Hepatocyte (in vitro differentiated cells): ENCODE results near the gene MAP7. TPM values are rescaled to one million over a fixed set of nuclear protein-coding genes. Genes with fewer than 3 reads are reported as not detected.
A peak's percentile ranks its signal among the peaks of the same experiment; 100 is the strongest.

ENCODE experiments used
- DNase-seq: peaks from one replicate; pipeline ENCODE4 v3.0.0-alpha.2; 2016; ENCODE audit warnings: low spot score
- H2AFZ ChIP-seq: fragments of 200-600 bp; sonication (generic); 2 replicates; pipeline ENCODE4 v1.6.0; 2016; ENCODE audit warnings: antibody characterized with exemption, mild to moderate bottlenecking
- H3K27ac ChIP-seq: fragments of 200-600 bp; sonication (generic); 2 replicates; pipeline ENCODE4 v1.5.1; 2016; ENCODE audit warnings: mild to moderate bottlenecking
- H3K27me3 ChIP-seq: fragments of 200-600 bp; sonication (generic); 2 replicates; pipeline ENCODE4 v1.6.1; 2016
- H3K36me3 ChIP-seq: fragments of 200-600 bp; sonication (generic); replicated peaks from 2 replicates; pipeline ENCODE4 v1.5.1; 2016; ENCODE audit warnings: low read depth; ENCODE audit not compliant: insufficient read depth
- H3K4me1 ChIP-seq: fragments of 200-600 bp; sonication (generic); 2 replicates; pipeline ENCODE4 v1.5.1; 2016; ENCODE audit warnings: mild to moderate bottlenecking, moderate library complexity; ENCODE audit not compliant: insufficient read depth
- H3K4me2 ChIP-seq: fragments of 200-600 bp; sonication (generic); 2 replicates; pipeline ENCODE4 v1.6.0; 2016
- H3K4me3 ChIP-seq: fragments of 200-600 bp; sonication (generic); 2 replicates; pipeline ENCODE4 v1.5.1; 2016; ENCODE audit warnings: mild to moderate bottlenecking
- H3K79me2 ChIP-seq: fragments of 200-600 bp; sonication (generic); 2 replicates; pipeline ENCODE4 v1.6.0; 2017; ENCODE audit warnings: mild to moderate bottlenecking
- H3K9me2 ChIP-seq: fragments of 200-600 bp; sonication (generic); replicated peaks from 2 replicates; pipeline ENCODE4 v1.6.0; 2017; ENCODE audit warnings: mild to moderate bottlenecking; ENCODE audit not compliant: insufficient read depth
- H3K9me3 ChIP-seq: fragments of 200-600 bp; sonication (generic); 2 replicates; pipeline ENCODE4 v1.5.1; 2016; ENCODE audit warnings: low read depth, mild to moderate bottlenecking
- H4K20me1 ChIP-seq: fragments of 200-600 bp; sonication (generic); 2 replicates; pipeline ENCODE4 v1.6.0; 2016; ENCODE audit warnings: mild to moderate bottlenecking; ENCODE audit not compliant: insufficient read depth, poor library complexity, severe bottlenecking
- EZH2 ChIP-seq: fragments of 200-600 bp; sonication (generic); IDR thresholded peaks from 2 replicates; pipeline ENCODE4 v1.6.1; 2016; ENCODE audit warnings: antibody characterized with exemption, mild to moderate bottlenecking, borderline replicate concordance
- EZH2phosphoT487 ChIP-seq: fragments of 200-600 bp; sonication (generic); IDR thresholded peaks from one replicate; pipeline ENCODE4 v1.6.1; 2018; ENCODE audit warnings: antibody characterized with exemption, mild to moderate bottlenecking, low read depth, moderate library complexity; ENCODE audit not compliant: unreplicated experiment, severe bottlenecking
- WGBS: methylation state at CpG from one replicate; pipeline ENCODE4 v1.1.6; 2016; ENCODE audit warnings: low lambda C conversion rate; ENCODE audit errors: missing lambda C conversion rate; 5-methylcytosine and 5-hydroxymethylcytosine counted together
- polyA plus RNA-seq: library from polyadenylated mRNA; unstranded; fragments of >200 nt; fragmentation: Nextera tagmentation; extraction: Ambion mirVana; gene quantifications from 2 replicates; pipeline ENCODE4 v1.2.1, GENCODE V29; 2016
- total RNA-seq: library from RNA; depleted of rRNA; stranded (reverse); fragments of >200 nt; gene quantifications from 2 replicates; pipeline ENCODE4 v1.2.3, GENCODE V29; 2014
- TF ChIP-seq, protein P1 (sequence below): fragments of 200-600 bp; sonication (generic); IDR thresholded peaks from 2 replicates; pipeline ENCODE4 v1.5.1; 2016; ENCODE audit warnings: antibody characterized with exemption, mild to moderate bottlenecking; ENCODE audit not compliant: poor library complexity

The MAP7 gene
- total and polyA plus RNA-seq, 2 experiments from 2014 or later, result 13.4 to 22.9 TPM

DNA sequence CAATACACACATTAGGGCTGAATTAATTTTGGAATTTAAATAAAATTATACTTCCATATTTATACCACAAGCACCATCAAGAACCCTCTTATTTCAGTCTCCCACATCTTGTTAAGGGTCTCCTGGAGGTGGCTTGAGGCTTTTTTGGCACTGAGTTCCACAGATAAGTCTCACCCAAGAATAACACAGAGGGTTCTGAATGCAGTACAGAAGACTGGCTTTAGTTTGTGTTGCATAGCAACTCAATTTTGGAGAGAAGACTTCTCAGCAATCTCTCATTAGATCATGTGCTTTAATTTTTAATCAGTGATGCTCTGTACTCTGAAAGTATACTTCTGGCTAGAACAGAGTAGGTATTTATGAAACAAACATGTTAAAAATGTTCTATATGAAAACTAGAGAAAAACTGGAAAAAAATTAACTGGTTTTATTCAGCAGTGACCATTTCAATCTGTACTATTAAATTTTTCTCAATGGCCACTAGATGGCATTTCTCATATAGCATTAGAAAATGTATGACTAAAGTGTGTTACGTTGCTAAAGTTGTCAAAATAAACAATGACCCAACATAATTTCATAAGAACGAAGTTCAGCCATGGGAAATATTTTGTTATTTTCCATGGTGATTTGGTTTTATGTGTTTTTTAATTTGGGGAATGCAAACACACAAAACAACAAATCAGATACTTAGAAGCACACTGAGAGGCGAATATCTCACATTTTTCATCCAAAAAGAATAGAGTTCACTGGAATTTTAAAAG, 32.7 kb upstream of the MAP7 start:
- H2AFZ ChIP-seq, result no peak overlapping the region
- H3K9me2 ChIP-seq, result no peaks in the 10 kb centered on the region
- H3K27ac ChIP-seq, result no peak overlapping the region
- no peaks in the 10 kb centered on the region for H3K4me1 ChIP-seq
- H3K9me3 ChIP-seq, result no peaks in the 10 kb centered on the region
- H3K4me2 ChIP-seq, result no peak overlapping the region
- H3K79me2 ChIP-seq, result no peaks in the 10 kb centered on the region
- no peaks in the 10 kb centered on the region for H3K36me3 ChIP-seq
- no peak overlapping the region for H3K4me3 ChIP-seq
- no peak for TF ChIP-seq EZH2phosphoT487
- TF ChIP-seq, protein P1, sequence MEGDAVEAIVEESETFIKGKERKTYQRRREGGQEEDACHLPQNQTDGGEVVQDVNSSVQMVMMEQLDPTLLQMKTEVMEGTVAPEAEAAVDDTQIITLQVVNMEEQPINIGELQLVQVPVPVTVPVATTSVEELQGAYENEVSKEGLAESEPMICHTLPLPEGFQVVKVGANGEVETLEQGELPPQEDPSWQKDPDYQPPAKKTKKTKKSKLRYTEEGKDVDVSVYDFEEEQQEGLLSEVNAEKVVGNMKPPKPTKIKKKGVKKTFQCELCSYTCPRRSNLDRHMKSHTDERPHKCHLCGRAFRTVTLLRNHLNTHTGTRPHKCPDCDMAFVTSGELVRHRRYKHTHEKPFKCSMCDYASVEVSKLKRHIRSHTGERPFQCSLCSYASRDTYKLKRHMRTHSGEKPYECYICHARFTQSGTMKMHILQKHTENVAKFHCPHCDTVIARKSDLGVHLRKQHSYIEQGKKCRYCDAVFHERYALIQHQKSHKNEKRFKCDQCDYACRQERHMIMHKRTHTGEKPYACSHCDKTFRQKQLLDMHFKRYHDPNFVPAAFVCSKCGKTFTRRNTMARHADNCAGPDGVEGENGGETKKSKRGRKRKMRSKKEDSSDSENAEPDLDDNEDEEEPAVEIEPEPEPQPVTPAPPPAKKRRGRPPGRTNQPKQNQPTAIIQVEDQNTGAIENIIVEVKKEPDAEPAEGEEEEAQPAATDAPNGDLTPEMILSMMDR, result peak; percentile 64
- peak; percentile 51 for DNase-seq
- no peaks in the 10 kb centered on the region for H4K20me1 ChIP-seq
- H3K27me3 ChIP-seq, result no peaks in the 10 kb centered on the region
- 44% methylated on average over 3 of the region's 3 CpGs for WGBS

GRCh38 chr6:136579800-136580199, 29.6 kb upstream of the MAP7 start:
- TF ChIP-seq EZH2, result no peak
- no peak for TF ChIP-seq EZH2phosphoT487
- TF ChIP-seq, protein P1, result no peak
- H3K4me3 ChIP-seq, result no peak overlapping the region
- no peak overlapping the region for H3K4me2 ChIP-seq
- no peaks in the 10 kb centered on the region for H3K27me3 ChIP-seq
- H3K9me2 ChIP-seq, result no peaks in the 10 kb centered on the region
- no peaks in the 10 kb centered on the region for H3K36me3 ChIP-seq
- no peaks in the 10 kb centered on the region for H4K20me1 ChIP-seq
- no peak overlapping the region for H2AFZ ChIP-seq
- H3K27ac ChIP-seq, result no peak overlapping the region
- H3K9me3 ChIP-seq, result no peaks in the 10 kb centered on the region
- H3K4me1 ChIP-seq, result no peaks in the 10 kb centered on the region
- H3K79me2 ChIP-seq, result no peaks in the 10 kb centered on the region
- whole genome bisulfite sequencing, result 95% methylated on average over 2 of the region's 2 CpGs
- no peak for DNase-seq

DNA sequence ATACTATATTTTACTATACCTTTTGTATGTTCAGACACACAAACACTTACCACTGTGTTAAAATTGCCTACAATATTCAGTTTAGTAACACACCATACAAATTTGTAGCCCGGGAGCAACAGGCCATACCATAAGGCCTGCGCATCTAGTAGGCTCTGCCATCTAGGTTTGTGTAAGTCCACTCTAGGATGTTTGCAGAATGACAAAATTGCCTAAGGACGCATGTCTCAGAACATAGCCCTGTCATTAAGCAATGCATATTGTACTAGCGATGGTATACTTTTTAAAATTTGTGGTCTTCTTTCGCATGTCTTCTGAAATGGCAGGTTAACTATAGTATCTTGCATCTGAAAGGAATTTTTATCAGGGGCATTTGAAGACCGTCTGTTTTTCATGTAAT, 26.6 kb upstream of the MAP7 start:
- Histone ChIP-seq H3K27me3 (no peaks in the 10 kb centered on the region), H3K79me2 (no peaks in the 10 kb centered on the region), H3K27ac (no peak overlapping the region), H3K9me3 (no peaks in the 10 kb centered on the region), H2AFZ (no peak overlapping the region), H4K20me1 (no peaks in the 10 kb centered on the region), H3K4me2 (no peak overlapping the region), H3K4me1 (no peaks in the 10 kb centered on the region), H3K36me3 (no peaks in the 10 kb centered on the region), H3K9me2 (no peaks in the 10 kb centered on the region), H3K4me3 (no peak overlapping the region)
- TF ChIP-seq, protein P1, result no peak
- no peak for TF ChIP-seq EZH2phosphoT487
- no peak for TF ChIP-seq EZH2
- 94% methylated on average over 6 of the region's 6 CpGs for WGBS
- no peak for DNase-seq

DNA sequence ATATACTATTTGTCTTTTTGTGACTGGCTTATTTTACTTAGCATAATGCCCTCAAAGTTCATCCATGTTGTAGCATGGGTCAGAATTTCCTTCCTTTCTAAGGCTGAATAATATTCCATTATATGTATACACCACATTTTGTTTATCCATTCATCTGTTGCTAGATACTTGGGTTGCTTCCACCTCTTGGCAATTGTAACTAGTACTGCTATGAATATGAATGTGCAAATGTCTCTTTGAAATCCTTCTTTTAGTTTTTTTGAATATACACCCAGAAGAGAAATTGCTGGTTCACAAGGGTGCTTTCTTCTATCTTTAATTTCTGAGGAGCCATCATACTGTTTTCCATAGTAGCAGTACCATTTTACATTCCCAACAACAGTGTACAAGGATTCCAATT, 21.3 kb upstream of the MAP7 start:
- H3K36me3 ChIP-seq, result no peaks in the 10 kb centered on the region
- no peaks in the 10 kb centered on the region for H3K79me2 ChIP-seq
- H2AFZ ChIP-seq, result no peak overlapping the region
- no peak overlapping the region for H3K27ac ChIP-seq
- no peaks in the 10 kb centered on the region for H3K9me3 ChIP-seq
- DNase-seq, result no peak
- no peaks in the 10 kb centered on the region for H3K9me2 ChIP-seq
- no peak overlapping the region for H3K4me2 ChIP-seq
- no peaks in the 10 kb centered on the region for H3K27me3 ChIP-seq
- H3K4me3 ChIP-seq, result no peak overlapping the region
- H3K4me1 ChIP-seq, result no peaks in the 10 kb centered on the region
- no peaks in the 10 kb centered on the region for H4K20me1 ChIP-seq
- TF ChIP-seq, protein P1, result no peak
- no peak for TF ChIP-seq EZH2phosphoT487
